SU-DHL-6 (cell line): ENCODE data around the gene UNC5A.

Experiments
- EZH2phosphoT487 ChIP-seq: fragments of 200-600 bp; sonication (generic), shearing (Covaris generic); conservative IDR thresholded peaks from 2 replicates; pipeline ENCODE4 v1.6.1; 2018; ENCODE audit warnings: mild to moderate bottlenecking, antibody characterized with exemption, low read length, moderate library complexity, mixed read lengths
- TF ChIP-seq, protein P1 (sequence below): fragments of 200-600 bp; sonication (generic); IDR thresholded peaks from one replicate; pipeline ENCODE4 v1.5.1; 2017; ENCODE audit warnings: antibody characterized with exemption, mild to moderate bottlenecking, low read length, moderate library complexity; ENCODE audit not compliant: insufficient read depth, poor library complexity, severe bottlenecking

DNA sequence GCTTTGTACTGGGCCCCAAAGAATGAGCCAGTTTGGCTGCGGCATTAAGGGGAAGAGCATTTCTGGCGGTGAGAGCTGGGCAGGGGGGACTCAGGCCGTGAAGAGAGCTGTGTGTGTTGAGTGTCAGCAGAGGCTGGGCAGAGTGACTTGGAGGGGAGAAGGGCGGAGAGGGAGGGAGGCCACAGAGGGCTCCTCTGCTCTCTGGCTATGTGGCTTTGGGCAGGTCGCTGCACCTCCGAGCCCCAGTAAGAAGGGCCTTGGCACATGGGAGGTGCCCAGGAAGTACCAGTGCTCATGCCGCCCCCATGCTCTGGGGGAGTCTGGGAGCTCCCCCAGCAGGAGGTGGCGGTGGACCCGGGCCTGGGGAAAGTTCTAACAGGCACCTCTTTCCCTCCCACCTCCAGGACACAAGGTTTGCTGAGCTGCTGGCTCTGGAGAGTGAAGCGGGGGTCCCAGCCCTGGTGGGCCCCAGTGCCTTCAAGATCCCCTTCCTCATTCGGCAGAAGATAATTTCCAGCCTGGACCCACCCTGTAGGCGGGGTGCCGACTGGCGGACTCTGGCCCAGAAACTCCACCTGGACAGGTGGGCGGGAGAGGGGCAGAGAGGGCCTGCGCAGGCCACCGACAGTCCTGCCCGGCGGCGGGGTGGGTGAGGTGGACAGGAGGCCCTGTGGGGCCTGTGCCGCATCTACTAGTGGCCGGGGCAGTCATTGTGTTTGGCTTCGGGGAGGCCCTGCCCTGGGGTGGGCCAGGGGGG is 68.7 kb downstream of the UNC5A start:
- TF ChIP-seq, protein P1, sequence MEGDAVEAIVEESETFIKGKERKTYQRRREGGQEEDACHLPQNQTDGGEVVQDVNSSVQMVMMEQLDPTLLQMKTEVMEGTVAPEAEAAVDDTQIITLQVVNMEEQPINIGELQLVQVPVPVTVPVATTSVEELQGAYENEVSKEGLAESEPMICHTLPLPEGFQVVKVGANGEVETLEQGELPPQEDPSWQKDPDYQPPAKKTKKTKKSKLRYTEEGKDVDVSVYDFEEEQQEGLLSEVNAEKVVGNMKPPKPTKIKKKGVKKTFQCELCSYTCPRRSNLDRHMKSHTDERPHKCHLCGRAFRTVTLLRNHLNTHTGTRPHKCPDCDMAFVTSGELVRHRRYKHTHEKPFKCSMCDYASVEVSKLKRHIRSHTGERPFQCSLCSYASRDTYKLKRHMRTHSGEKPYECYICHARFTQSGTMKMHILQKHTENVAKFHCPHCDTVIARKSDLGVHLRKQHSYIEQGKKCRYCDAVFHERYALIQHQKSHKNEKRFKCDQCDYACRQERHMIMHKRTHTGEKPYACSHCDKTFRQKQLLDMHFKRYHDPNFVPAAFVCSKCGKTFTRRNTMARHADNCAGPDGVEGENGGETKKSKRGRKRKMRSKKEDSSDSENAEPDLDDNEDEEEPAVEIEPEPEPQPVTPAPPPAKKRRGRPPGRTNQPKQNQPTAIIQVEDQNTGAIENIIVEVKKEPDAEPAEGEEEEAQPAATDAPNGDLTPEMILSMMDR, result no peak
- no peak for TF ChIP-seq EZH2phosphoT487
